HUES64 (cell line): ENCODE data around the gene SPOPL.
"Not testable (repeated sequence)": the region's sequence is repeated elsewhere in the genome, so short reads cannot be mapped to it uniquely, and the experiment has no call there.

Experiments used
- H3K27ac ChIP-seq: 2 replicates; pipeline ENCODE4 v1.7.0; 2013; ENCODE audit warnings: low read depth, low read length, inconsistent platforms
- H3K27me3 ChIP-seq: 2 replicates; pipeline ENCODE4 v1.6.1; 2013; ENCODE audit warnings: mild to moderate bottlenecking, low read length; ENCODE audit not compliant: insufficient read depth
- H3K36me3 ChIP-seq: 2 replicates; pipeline ENCODE4 v1.6.1; 2013; ENCODE audit warnings: mild to moderate bottlenecking, low read length; ENCODE audit not compliant: insufficient read depth
- H3K4me1 ChIP-seq: 2 replicates; pipeline ENCODE4 v1.6.1; 2013; ENCODE audit warnings: mild to moderate bottlenecking, low read length, moderate library complexity; ENCODE audit not compliant: insufficient read depth
- H3K4me3 ChIP-seq: 2 replicates; pipeline ENCODE4 v1.5.1; 2013; ENCODE audit warnings: mild to moderate bottlenecking, low read length, moderate library complexity
- H3K9ac ChIP-seq: 2 replicates; pipeline ENCODE4 v1.6.1; 2013; ENCODE audit warnings: mild to moderate bottlenecking, low read depth, low read length
- H3K9me3 ChIP-seq: 2 replicates; pipeline ENCODE4 v1.6.1; 2013; ENCODE audit warnings: low read depth, low read length; ENCODE audit not compliant: insufficient read depth
- WGBS: fragments of 150-250, 120-280 bp; methylation state at CpG from one replicate; pipeline ENCODE4 v1.1.7; 2013; ENCODE audit warnings: missing lambda C conversion rate; 5-methylcytosine and 5-hydroxymethylcytosine counted together

Gene SPOPL

GRCh38 chr2:138531913-138532312, 30.3 kb downstream of the SPOPL start:
- Histone ChIP-seq H3K9ac (no peak overlapping the region), H3K4me1 (peaks cover 19% of the 10 kb centered on the region), H3K4me3 (no peak overlapping the region), H3K36me3 (peaks cover under 1% of the 10 kb centered on the region), H3K27ac (no peak overlapping the region), H3K27me3 (no peaks in the 10 kb centered on the region), H3K9me3 (no peaks in the 10 kb centered on the region)
- WGBS = 67% methylated on average over 3 of the region's 3 CpGs

DNA sequence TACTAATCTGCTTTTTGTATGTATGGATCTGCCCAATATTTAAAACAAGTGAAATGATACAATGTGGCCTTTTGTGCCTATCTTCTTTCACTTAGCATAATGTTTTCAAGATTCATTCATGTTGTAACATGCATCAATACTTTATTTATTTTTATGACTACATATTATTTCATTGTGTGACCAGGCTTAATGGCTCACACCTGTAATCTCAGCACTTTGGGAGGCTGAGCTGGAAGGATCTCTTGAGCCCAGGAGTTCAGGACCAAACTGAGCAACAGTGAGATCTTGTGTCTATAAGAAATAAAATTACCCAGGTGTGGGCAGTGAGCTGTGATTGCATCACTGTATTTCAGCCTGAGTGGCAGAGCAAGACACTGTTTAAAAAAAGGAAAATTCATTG, 33.2 kb downstream of the SPOPL start:
- peaks cover 19% of the 10 kb centered on the region for H3K4me1 ChIP-seq
- peaks cover 7% of the 10 kb centered on the region for H3K36me3 ChIP-seq
- no peak overlapping the region for H3K9ac ChIP-seq

DNA sequence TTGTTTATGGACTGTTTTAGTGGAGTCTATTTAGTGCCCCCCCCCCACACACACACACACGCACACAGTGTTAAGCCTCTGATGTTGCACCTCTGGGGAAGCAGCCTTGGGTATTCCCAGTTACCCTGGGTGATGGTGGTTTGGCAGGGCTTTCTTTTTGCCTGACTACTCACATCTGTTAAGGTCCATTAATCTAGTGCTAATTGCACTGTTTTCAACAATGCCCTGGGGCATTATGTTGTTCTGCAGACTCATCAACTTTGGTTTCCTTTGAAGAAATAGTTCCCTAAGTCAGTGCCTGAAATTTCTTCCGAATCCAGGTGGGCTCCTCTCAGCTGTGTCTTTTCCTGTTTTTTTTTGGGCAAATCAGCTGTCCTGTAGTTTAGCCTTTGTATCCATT, 34.7 kb downstream of the SPOPL start:
- 46% methylated on average over 1 of the region's 2 CpGs for WGBS
- Histone ChIP-seq H3K9me3 (peaks cover 17% of the 10 kb centered on the region), H3K4me3 (no peak overlapping the region)

More for the DNA sequence above, 33.2 kb downstream of the SPOPL start:
- no peak overlapping the region for H3K27ac ChIP-seq
- H3K4me3 ChIP-seq = no peak overlapping the region
- no peaks in the 10 kb centered on the region for H3K27me3 ChIP-seq
- peaks cover 17% of the 10 kb centered on the region for H3K9me3 ChIP-seq

DNA sequence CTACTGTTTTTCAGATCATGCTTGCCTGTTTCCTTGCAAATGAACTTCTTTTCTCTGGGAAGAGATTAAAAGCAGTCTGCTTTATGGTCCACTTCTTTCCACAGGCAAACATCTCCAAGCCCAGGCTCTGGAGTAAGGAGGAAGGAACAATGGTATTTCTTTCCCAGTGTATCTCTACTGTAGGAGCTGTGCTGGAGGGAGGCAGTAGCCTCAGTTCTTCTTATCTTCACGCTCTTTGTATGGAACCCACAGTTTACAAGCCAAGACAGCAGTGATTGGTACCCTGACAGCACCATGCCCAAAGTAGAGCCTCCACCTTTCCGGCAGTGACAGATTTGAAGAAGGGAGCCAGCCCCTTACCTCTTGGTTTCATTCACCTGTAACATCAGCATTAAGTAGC, 35.2 kb downstream of the SPOPL start:
- WGBS = 89% methylated on average over 2 of the region's 2 CpGs
- no peaks in the 10 kb centered on the region for H3K27me3 ChIP-seq
- H3K27ac ChIP-seq = peak overlapping the region; percentile 3; the same call in 1 of the 2 replicates
- H3K36me3 ChIP-seq = peaks cover 7% of the 10 kb centered on the region
- peaks cover 12% of the 10 kb centered on the region for H3K4me1 ChIP-seq
- H3K9me3 ChIP-seq = peaks cover 17% of the 10 kb centered on the region
- H3K4me3 ChIP-seq = no peak overlapping the region
- no peak overlapping the region for H3K9ac ChIP-seq

More for the DNA sequence above, 34.7 kb downstream of the SPOPL start:
- peaks cover 7% of the 10 kb centered on the region for H3K36me3 ChIP-seq
- H3K4me1 ChIP-seq = peaks cover 15% of the 10 kb centered on the region
- H3K9ac ChIP-seq = no peak overlapping the region
- H3K27me3 ChIP-seq = no peaks in the 10 kb centered on the region
- no peak overlapping the region for H3K27ac ChIP-seq

DNA sequence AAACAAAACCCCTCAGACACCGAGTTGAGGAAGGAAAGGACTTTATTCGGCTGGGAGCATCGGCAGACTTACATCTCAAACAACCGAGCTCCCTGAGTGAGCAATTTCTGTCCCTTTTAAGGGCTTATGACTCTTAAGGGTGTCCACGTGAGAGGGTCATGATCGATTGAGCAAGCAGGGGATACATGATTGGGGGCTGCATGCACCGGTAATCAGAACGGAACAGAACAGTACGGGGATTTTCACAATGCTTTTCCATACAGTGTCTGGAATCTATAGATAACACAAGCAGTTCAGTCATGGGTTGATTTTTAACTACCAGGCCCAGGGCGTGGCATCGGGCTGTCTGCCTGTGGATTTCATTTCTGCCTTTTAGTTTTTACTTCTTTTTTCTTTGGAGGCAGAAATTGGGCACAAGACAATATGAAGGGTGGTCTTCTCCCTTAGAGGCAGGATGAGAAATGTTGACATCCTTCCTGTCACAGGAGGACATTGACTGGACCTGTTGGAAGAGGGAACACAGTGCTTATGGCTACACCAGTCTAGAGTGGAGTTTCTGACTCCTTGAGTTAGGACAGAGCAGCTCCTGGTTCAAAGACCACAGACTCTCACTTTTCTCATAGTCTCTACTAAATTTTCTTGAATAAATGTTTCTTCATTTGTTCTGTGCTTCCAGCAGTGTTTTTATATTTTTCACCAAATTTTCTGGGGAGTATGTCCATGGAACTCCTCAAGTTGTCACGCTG, 35.8 kb downstream of the SPOPL start:
- Histone ChIP-seq H3K9ac (no peak overlapping the region), H3K27ac (peak overlapping the region; percentile 3; the same call in 1 of the 2 replicates), H3K4me3 (no peak overlapping the region), H3K36me3 (peaks cover 7% of the 10 kb centered on the region), H3K27me3 (no peaks in the 10 kb centered on the region), H3K9me3 (peaks cover 17% of the 10 kb centered on the region), H3K4me1 (peaks cover 7% of the 10 kb centered on the region)
- WGBS = 96% methylated on average over 12 of the region's 12 CpGs

DNA sequence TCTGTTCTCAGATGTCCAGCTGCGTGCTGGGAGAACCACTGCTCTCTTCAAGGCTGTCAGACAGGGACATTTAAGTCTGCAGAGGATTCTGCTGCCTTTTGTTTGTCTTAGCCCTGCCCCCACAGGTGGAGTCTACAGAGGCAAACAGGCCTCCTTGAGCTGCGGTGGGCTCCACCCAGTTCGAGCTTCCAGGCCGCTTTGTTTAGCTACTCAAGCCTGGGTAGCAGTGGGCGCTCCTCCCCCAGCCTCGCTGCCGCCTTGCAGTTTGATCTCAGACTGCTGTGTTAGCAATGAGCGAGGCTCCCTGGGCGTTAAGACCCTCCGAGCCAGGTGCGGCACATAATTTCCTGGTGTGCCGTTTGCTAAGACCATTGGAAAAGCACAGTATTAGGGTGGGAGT, 42.6 kb downstream of the SPOPL start:
- 94% methylated on average over 12 of the region's 12 CpGs for WGBS
- H3K27me3 ChIP-seq = not testable (repeated sequence)

DNA sequence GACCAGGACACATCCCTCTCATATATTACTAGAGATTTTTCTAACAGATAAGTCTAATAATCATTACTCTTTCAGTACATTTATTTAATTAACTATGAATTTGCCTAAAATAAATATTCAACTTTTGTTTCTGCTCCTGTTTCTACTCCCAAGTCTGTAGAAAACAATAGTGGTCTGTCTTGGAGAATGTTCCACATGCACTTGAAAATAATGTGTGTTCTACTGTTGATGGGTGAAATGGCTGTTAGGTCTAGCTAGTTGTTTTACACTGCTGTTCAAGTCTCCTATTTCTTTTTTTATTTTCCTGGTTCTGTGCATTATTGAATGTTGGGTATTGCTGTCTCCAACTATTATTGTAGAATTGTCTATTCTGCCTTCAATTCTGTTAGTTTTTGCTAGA, 47.2 kb downstream of the SPOPL start:
- no peaks in the 10 kb centered on the region for H3K4me1 ChIP-seq
- 0 out of 2 replicates have a peak, but pooled peaks cover 5% of the 10 kb centered on the region for H3K9me3 ChIP-seq
- H3K4me3 ChIP-seq = no peak overlapping the region

More for the DNA sequence above, 42.6 kb downstream of the SPOPL start:
- not testable (repeated sequence) for H3K4me3 ChIP-seq, H3K9me3 ChIP-seq, H3K9ac ChIP-seq, H3K4me1 ChIP-seq, H3K27ac ChIP-seq, H3K36me3 ChIP-seq

GRCh38 chr2:138550172-138550571, 48.6 kb downstream of the SPOPL start:
- H3K4me1 ChIP-seq = no peaks in the 10 kb centered on the region
- H3K9me3 ChIP-seq = 0 out of 2 replicates have a peak, but pooled peaks cover under 1% of the 10 kb centered on the region
- H3K27me3 ChIP-seq = no peaks in the 10 kb centered on the region
- WGBS = 95% methylated on average over 4 of the region's 4 CpGs
- H3K36me3 ChIP-seq = peaks cover 44% of the 10 kb centered on the region
- H3K4me3 ChIP-seq = no peak overlapping the region
- no peak overlapping the region for H3K9ac ChIP-seq
- no peak overlapping the region for H3K27ac ChIP-seq

More for the DNA sequence above, 47.2 kb downstream of the SPOPL start:
- Histone ChIP-seq H3K27ac (no peak overlapping the region), H3K9ac (no peak overlapping the region), H3K36me3 (peaks cover 35% of the 10 kb centered on the region), H3K27me3 (no peaks in the 10 kb centered on the region)

DNA sequence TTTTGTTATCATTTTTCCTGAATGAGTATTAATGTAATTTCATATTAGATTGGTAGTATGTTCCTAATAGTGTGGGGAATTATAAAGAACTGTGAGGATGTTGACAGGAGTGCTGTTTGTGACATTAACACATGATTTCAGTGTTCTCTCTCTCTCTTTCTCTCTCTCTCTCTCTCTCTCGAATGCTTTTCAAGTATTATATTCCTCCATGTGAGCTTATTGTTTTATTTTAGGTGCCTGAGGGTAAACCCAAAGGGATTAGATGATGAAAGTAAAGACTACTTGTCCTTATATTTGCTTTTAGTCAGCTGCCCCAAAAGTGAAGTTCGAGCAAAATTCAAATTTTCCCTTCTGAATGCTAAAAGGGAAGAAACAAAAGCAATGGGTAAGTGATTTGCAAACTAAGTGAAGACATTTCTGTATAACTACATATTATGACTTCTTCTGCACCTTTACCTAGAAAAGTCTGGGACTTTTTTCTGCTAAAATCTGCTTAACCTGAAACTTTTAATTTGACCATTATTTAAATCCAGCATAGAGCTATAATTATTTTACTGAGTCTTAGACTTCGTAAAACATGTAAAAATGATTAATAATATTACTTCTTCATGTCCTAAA, 49.2 kb downstream of the SPOPL start:
- H3K9me3 ChIP-seq = no peaks in the 10 kb centered on the region
- H3K4me3 ChIP-seq = no peak overlapping the region
- H3K36me3 ChIP-seq = peaks cover 44% of the 10 kb centered on the region
- no peak overlapping the region for H3K9ac ChIP-seq
- WGBS = 80% methylated on average over 1 of the region's 3 CpGs
- no peak overlapping the region for H3K27ac ChIP-seq
- H3K27me3 ChIP-seq = no peaks in the 10 kb centered on the region
- no peaks in the 10 kb centered on the region for H3K4me1 ChIP-seq

- H3K27me3 ChIP-seq = no peaks in the 10 kb centered on the region
- 0 out of 2 replicates have a peak, but pooled peaks cover 4% of the 10 kb centered on the region for H3K9me3 ChIP-seq
- 98% methylated on average over 3 of the region's 3 CpGs for WGBS
- H3K9ac ChIP-seq = no peak overlapping the region
- H3K36me3 ChIP-seq = peaks cover 61% of the 10 kb centered on the region
- H3K4me3 ChIP-seq = no peak overlapping the region
- no peaks in the 10 kb centered on the region for H3K4me1 ChIP-seq
- H3K27ac ChIP-seq = no peak overlapping the region
Observed at GRCh38 chr2:138554123-138554522, 52.6 kb downstream of the SPOPL start.

DNA sequence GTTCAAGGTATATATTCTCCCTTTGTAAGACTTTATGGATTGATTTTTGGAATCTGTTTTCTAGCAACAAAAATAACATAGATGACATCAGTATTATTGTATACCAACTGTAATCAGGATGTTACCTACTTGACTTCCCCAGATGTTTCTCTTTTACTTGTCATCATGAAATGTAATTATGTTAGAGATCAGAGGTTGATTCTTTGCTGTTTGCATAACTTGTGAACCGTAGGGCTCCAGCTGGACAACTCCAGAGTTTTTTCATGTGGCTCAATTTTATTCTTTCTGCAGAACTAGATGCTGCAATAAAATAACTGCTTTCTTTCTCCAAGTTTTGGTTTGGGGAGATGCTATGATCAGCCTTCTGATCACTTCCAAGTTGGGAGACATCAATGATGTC, 58.1 kb downstream of the SPOPL start:
- no peak overlapping the region for H3K27ac ChIP-seq
- H3K9ac ChIP-seq = no peak overlapping the region
- no peak overlapping the region for H3K4me3 ChIP-seq
- 0 out of 2 replicates have a peak, but pooled peaks cover 4% of the 10 kb centered on the region for H3K9me3 ChIP-seq
- H3K27me3 ChIP-seq = no peaks in the 10 kb centered on the region
- WGBS = 87% methylated on average over 1 of the region's 1 CpG
- H3K36me3 ChIP-seq = peaks cover 57% of the 10 kb centered on the region
- no peaks in the 10 kb centered on the region for H3K4me1 ChIP-seq
